SK-N-MC (cell line): Measurements from ENCODE around the gene SPATA45.

Experiments
- EZH2 ChIP-seq: fragments of 200-600 bp; sonication (generic); IDR thresholded peaks from one replicate; pipeline ENCODE4 v1.6.1; 2017; ENCODE audit warnings: antibody characterized with exemption
- FOXP2 ChIP-seq: optimal IDR thresholded peaks from 2 replicates; pipeline ENCODE3; 2011; ENCODE audit warnings: mild to moderate bottlenecking, moderate library complexity; ENCODE audit not compliant: insufficient read depth; ENCODE audit errors: extremely low read length, control extremely low read depth
- POLR2AphosphoS5 ChIP-seq: IDR thresholded peaks from 2 replicates; pipeline ENCODE4 v1.6.1; 2012; ENCODE audit warnings: mild to moderate bottlenecking, low read depth, low read length, borderline replicate concordance

- no peak for TF ChIP-seq POLR2AphosphoS5
- TF ChIP-seq EZH2 = no peak
- TF ChIP-seq FOXP2 = no peak
These were observed 19.1 kb downstream of the SPATA45 start for GRCh38 chr1:212828395-212828794.
